Measurements from ENCODE around the gene SLC6A3. TPM values are rescaled to one million over a fixed set of nuclear protein-coding genes. Genes with fewer than 3 reads are reported as not detected.

SLC6A3 gene
- total and polyA plus RNA-seq, 2 donors (not counting 1 experiment from before 2014, with no cell fraction given) = 0.01 to 0.15 TPM

- ChIA-PET CTCF (no interaction called here), POLR2A (no interaction called here)
- Histone ChIP-seq H3K9me3 (ENCODE audit: control extremely low read depth in 1 of 3, control insufficient read depth in 2 of 3, insufficient read depth in 1 of 3, low read length in 2 of 3) (peaks cover 3 to 56% (median 24%) of the 10 kb centered on the region in 3 donors), H3K27me3 (replicated peaks in 1 of 4; ENCODE audit: control extremely low read depth in 1 of 4, control insufficient read depth in 3 of 4, insufficient read depth in 4 of 4, low read length in 3 of 4) (no peaks in the 10 kb centered on the region), H3K4me2 (replicated peaks; ENCODE audit: low read depth, low read length, poor library complexity, severe bottlenecking) (no peak overlapping the region), H4K20me1 (ENCODE audit: control insufficient read depth, insufficient read depth, low read length, poor library complexity, severe bottlenecking) (no peaks in the 10 kb centered on the region), H3K9ac (ENCODE audit: low read length) (no peak overlapping the region), H2AFZ (ENCODE audit: insufficient read depth, low read depth, low read length, poor library complexity, severe bottlenecking) (no peak overlapping the region), H3K4me1 (ENCODE audit: control insufficient read depth in 2 of 2, insufficient read depth in 2 of 2, low read length in 2 of 2) (no peaks in the 10 kb centered on the region), H3K79me2 (ENCODE audit: control insufficient read depth, insufficient read depth, low read length) (no peaks in the 10 kb centered on the region), H3K4me3 (ENCODE audit: control extremely low read depth in 1 of 5, extremely low read depth in 1 of 5, insufficient read depth in 1 of 5, low read depth in 2 of 5, low read length in 4 of 5) (no peak overlapping the region), H3K27ac (ENCODE audit: low read length in 2 of 2) (no peak overlapping the region), H3K36me3 (replicated peaks in 1 of 2; ENCODE audit: control extremely low read depth in 1 of 2, control insufficient read depth in 1 of 2, extremely low read depth in 1 of 2, insufficient read depth in 2 of 2, low read length in 1 of 2) (no peaks in the 10 kb centered on the region)
- peaks cover 13% of the 10 kb centered on the region for H3K27me3 Mint-ChIP-seq
- no peak for ATAC-seq (ENCODE audit: low read depth)
- peaks cover 26% of the 10 kb centered on the region for H3K9me3 Mint-ChIP-seq (ENCODE audit: insufficient read depth)
- no peak for DNase-seq
- no peaks in the 10 kb centered on the region for H3K4me1 Mint-ChIP-seq
- 87% methylated on average over 7 of the region's 7 CpGs for WGBS (ENCODE audit: insufficient coverage)
- intact Hi-C loops (cut with micrococcal nuclease) = no loop called here
- TF ChIP-seq CTCF (IDR thresholded peaks at IDR 0.05) (no peak), EZH2 (IDR thresholded peaks at IDR 0.05; ENCODE audit: borderline replicate concordance, insufficient read depth, low read depth, low read length, poor library complexity, severe bottlenecking) (no peak)
- H3K27ac Mint-ChIP-seq = no peak overlapping the region
- H3K4me3 Mint-ChIP-seq = no peak overlapping the region
Measured at GRCh38 chr5:1429066-1429465, 16.2 kb downstream of the SLC6A3 start.

- intact Hi-C loops (cut with micrococcal nuclease) = no loop called here
- DNase-seq = no peak
- CTCF ChIA-PET = no interaction called here
- Mint-ChIP-seq H3K9me3 (ENCODE audit: insufficient read depth) (peaks cover 20% of the 10 kb centered on the region), H3K27ac (no peak overlapping the region), H3K4me1 (no peaks in the 10 kb centered on the region), H3K27me3 (peaks cover 6% of the 10 kb centered on the region), H3K4me3 (no peak overlapping the region)
- Histone ChIP-seq H4K20me1 (ENCODE audit: control insufficient read depth, insufficient read depth, low read length, poor library complexity, severe bottlenecking) (no peaks in the 10 kb centered on the region), H3K9me3 (ENCODE audit: control extremely low read depth in 1 of 3, control insufficient read depth in 2 of 3, insufficient read depth in 1 of 3, low read length in 2 of 3) (peaks cover 3 to 52% (median 24%) of the 10 kb centered on the region in 3 donors), H3K9ac (ENCODE audit: low read length) (no peak overlapping the region), H2AFZ (ENCODE audit: insufficient read depth, low read depth, low read length, poor library complexity, severe bottlenecking) (no peak overlapping the region), H3K4me1 (ENCODE audit: control insufficient read depth in 2 of 2, insufficient read depth in 2 of 2, low read length in 2 of 2) (no peaks in the 10 kb centered on the region), H3K4me3 (ENCODE audit: control extremely low read depth in 1 of 5, extremely low read depth in 1 of 5, insufficient read depth in 1 of 5, low read depth in 2 of 5, low read length in 4 of 5) (no peak overlapping the region), H3K36me3 (replicated peaks in 1 of 2; ENCODE audit: control extremely low read depth in 1 of 2, control insufficient read depth in 1 of 2, extremely low read depth in 1 of 2, insufficient read depth in 2 of 2, low read length in 1 of 2) (no peaks in the 10 kb centered on the region), H3K79me2 (ENCODE audit: control insufficient read depth, insufficient read depth, low read length) (no peaks in the 10 kb centered on the region), H3K27me3 (replicated peaks in 1 of 4; ENCODE audit: control extremely low read depth in 1 of 4, control insufficient read depth in 3 of 4, insufficient read depth in 4 of 4, low read length in 3 of 4) (no peaks in the 10 kb centered on the region), H3K27ac (ENCODE audit: low read length in 2 of 2) (no peak overlapping the region), H3K4me2 (replicated peaks; ENCODE audit: low read depth, low read length, poor library complexity, severe bottlenecking) (no peak overlapping the region)
- no CpG with 5 or more reads among the region's 1 CpG for WGBS (ENCODE audit: insufficient coverage)
- TF ChIP-seq CTCF (IDR thresholded peaks at IDR 0.05) = no peak
- no peak for TF ChIP-seq EZH2 (IDR thresholded peaks at IDR 0.05; ENCODE audit: borderline replicate concordance, insufficient read depth, low read depth, low read length, poor library complexity, severe bottlenecking)
- POLR2A ChIA-PET = no interaction called here
- ATAC-seq (ENCODE audit: low read depth) = no peak
Measured at GRCh38 chr5:1428107-1428506, 17.1 kb downstream of the SLC6A3 start.

Data from B cell (primary cell).